Prostate gland (tissue), 2 donors: ENCODE measurements around the gene ARMC9. TPM values are rescaled to one million over a fixed set of nuclear protein-coding genes. Genes with fewer than 3 reads are reported as not detected.

Source experiments
- DNase-seq: peaks from one replicate; pipeline ENCODE4 v3.0.0-alpha.2; 2019; ENCODE audit warnings: low spot score
- H3K27ac ChIP-seq, 2 donors: fragments of 200-600 bp; sonication (generic); 2 replicates each; pipeline ENCODE4 v1.5.1; 2017 to 2019
- H3K27me3 ChIP-seq: fragments of 200-600 bp; sonication (generic); replicated peaks from 2 replicates; pipeline ENCODE4 v1.5.1; 2019; ENCODE audit not compliant: insufficient read depth
- H3K36me3 ChIP-seq, 2 donors: fragments of 200-600 bp; sonication (generic); 1 replicate in 1 of 2; 2 replicates in 1 of 2; pipeline versions ENCODE4 v1.5.1 to v1.8.1; 2017 to 2019
- H3K4me1 ChIP-seq: fragments of 200-600 bp; sonication (generic); replicated peaks from 2 replicates; pipeline ENCODE4 v1.5.1; 2019
- H3K4me3 ChIP-seq, 2 donors: fragments of 200-600 bp; sonication (generic); 2 replicates each; pipeline ENCODE4 v1.5.1; 2017 to 2019
- H3K9me3 ChIP-seq: fragments of 200-600 bp; sonication (generic); 2 replicates; pipeline ENCODE4 v1.5.1; 2017
- CTCF ChIP-seq, 4 experiments: fragments of 200-600 bp in 2 of 4; fragments of 450-650 bp in 2 of 4; sonication (generic) in 2 of 4; IDR thresholded peaks; 1 replicate in 3 of 4; 2 replicates in 1 of 4; pipeline ENCODE4 v1.5.1; 2016 to 2019; ENCODE audit warnings: antibody characterized with exemption in 4 of 4, mild to moderate bottlenecking in 2 of 4, moderate library complexity in 2 of 4
- POLR2A ChIP-seq: fragments of 450-650 bp; IDR thresholded peaks from one replicate; pipeline ENCODE4 v1.6.1; 2016; ENCODE audit warnings: antibody characterized with exemption, mild to moderate bottlenecking
- POLR2AphosphoS5 ChIP-seq: sonication (generic); formaldehyde crosslinking; IDR thresholded peaks from one replicate; pipeline ENCODE4 v1.6.1; 2017; ENCODE audit warnings: antibody characterized with exemption
- WGBS: methylation state at CpG from one replicate; pipeline ENCODE4 v1.1.5; 2018; 5-methylcytosine and 5-hydroxymethylcytosine counted together
- intact Hi-C: fragments of 100-400 bp; cut with DNase I; formaldehyde crosslinking; loops from one replicate; pipeline ENCODE4 v1.14.2; 2022
- total RNA-seq, 2 donors: library from RNA; depleted of rRNA; stranded (reverse); fragments of >200 nt; gene quantifications; one replicate each; pipeline ENCODE4 v1.1.0, GENCODE V29; 2016

Gene ARMC9
- total RNA-seq, 2 donors from 2014 or later: 11.3 to 40.0 TPM

DNA sequence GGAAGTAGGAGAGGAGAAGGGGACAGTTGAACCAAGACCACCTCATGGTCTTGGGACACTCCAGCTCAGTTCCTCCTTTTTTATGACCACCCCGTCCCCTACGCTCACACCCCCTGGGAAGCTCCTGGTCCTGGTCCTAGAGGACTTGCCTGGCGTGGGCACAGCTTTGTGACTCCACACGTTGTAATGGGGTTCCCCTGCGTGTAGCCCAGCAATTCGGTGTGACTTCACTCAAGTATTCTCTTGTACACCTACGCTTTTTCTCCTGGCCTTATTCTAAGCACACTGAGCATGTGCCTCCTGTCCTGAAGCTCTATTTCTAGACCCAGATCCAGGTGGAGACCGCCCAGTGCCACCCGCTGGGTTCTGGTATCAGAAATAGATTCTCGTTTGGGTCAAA, 161.0 kb downstream of the ARMC9 start:
- H3K4me1 ChIP-seq: no peaks in the 10 kb centered on the region
- TF ChIP-seq POLR2AphosphoS5 (no peak), CTCF (IDR thresholded peaks at IDR 0.05) (no peak), POLR2A (no peak)
- H3K4me3 ChIP-seq: no peak overlapping the region
- H3K36me3 ChIP-seq: no peaks in the 10 kb centered on the region
- intact Hi-C loops: no loop called here
- H3K27ac ChIP-seq: no peak overlapping the region
- WGBS: 95% methylated on average over 10 of the region's 10 CpGs
- H3K9me3 ChIP-seq: no peaks in the 10 kb centered on the region
- no peak for DNase-seq
- no peaks in the 10 kb centered on the region for H3K27me3 ChIP-seq

GRCh38 chr2:231359948-231360347, 161.5 kb downstream of the ARMC9 start:
- 88% methylated on average over 11 of the region's 11 CpGs for WGBS
- Histone ChIP-seq H3K27me3 (no peaks in the 10 kb centered on the region), H3K9me3 (no peaks in the 10 kb centered on the region), H3K27ac (no peak overlapping the region), H3K4me3 (no peak overlapping the region), H3K4me1 (no peaks in the 10 kb centered on the region), H3K36me3 (no peaks in the 10 kb centered on the region)
- TF ChIP-seq POLR2AphosphoS5 (no peak), CTCF (IDR thresholded peaks at IDR 0.05) (no peak), POLR2A (no peak)
- intact Hi-C loops: no loop called here
- DNase-seq: no peak

DNA sequence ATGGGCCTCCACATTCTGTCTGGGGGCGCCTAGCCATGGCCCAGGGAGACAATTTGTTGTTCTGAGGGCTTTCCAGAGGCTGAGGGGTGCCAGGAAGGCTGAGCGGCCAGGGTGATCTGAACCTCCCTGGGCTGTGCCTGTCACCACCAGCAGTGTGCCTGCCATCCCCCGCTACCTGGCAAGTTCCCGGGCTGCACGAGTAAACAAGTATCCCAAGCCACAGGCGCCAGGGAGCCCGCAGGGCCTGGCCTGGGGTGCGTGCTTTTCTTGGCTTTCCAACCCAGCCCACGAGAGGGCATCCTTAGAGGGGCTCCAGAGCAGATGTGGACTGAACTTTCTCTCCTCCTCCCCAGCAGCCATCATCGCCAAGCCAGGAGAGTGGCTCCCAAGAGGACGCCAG, 162.0 kb downstream of the ARMC9 start:
- Histone ChIP-seq H3K27me3 (no peaks in the 10 kb centered on the region), H3K36me3 (no peaks in the 10 kb centered on the region), H3K27ac (no peak overlapping the region), H3K9me3 (no peaks in the 10 kb centered on the region), H3K4me3 (no peak overlapping the region), H3K4me1 (no peaks in the 10 kb centered on the region)
- no peak for DNase-seq
- TF ChIP-seq CTCF (IDR thresholded peaks at IDR 0.05): no peak
- no peak for TF ChIP-seq POLR2AphosphoS5
- no peak for TF ChIP-seq POLR2A
- intact Hi-C loops: no loop called here
- 93% methylated on average over 5 of the region's 11 CpGs for WGBS

DNA sequence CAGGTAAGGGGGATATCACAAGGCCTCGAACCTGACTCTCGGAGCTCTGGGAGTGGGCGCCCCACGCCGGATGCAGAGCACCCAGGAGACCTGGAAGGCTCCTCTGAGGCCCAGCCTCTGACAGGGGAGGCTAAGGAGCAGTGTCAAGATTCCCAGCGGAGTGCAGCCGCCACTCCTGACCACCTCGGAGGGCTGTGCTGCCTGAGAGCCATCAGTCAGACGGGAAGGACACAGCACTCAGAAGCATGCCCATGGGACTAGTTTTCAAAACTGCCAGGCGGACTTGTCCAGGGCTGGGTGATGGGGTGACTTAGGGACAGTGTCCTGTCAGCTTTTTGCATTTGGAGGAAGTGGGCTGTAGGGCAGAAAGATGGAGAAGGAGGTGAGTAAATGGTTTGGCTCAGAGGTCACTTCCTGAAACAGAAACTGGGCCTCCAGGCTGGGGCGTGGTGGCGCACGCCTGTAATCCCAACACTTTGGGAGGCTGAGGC, 162.5 kb downstream of the ARMC9 start:
- no peak for DNase-seq
- intact Hi-C loops: no loop called here
- Histone ChIP-seq H3K4me1 (no peaks in the 10 kb centered on the region), H3K9me3 (no peaks in the 10 kb centered on the region), H3K27me3 (no peaks in the 10 kb centered on the region), H3K36me3 (no peaks in the 10 kb centered on the region), H3K27ac (no peak overlapping the region), H3K4me3 (no peak overlapping the region)
- TF ChIP-seq POLR2AphosphoS5 (no peak), POLR2A (no peak), CTCF (IDR thresholded peaks at IDR 0.05) (no peak)
- WGBS: 95% methylated on average over 8 of the region's 13 CpGs

DNA sequence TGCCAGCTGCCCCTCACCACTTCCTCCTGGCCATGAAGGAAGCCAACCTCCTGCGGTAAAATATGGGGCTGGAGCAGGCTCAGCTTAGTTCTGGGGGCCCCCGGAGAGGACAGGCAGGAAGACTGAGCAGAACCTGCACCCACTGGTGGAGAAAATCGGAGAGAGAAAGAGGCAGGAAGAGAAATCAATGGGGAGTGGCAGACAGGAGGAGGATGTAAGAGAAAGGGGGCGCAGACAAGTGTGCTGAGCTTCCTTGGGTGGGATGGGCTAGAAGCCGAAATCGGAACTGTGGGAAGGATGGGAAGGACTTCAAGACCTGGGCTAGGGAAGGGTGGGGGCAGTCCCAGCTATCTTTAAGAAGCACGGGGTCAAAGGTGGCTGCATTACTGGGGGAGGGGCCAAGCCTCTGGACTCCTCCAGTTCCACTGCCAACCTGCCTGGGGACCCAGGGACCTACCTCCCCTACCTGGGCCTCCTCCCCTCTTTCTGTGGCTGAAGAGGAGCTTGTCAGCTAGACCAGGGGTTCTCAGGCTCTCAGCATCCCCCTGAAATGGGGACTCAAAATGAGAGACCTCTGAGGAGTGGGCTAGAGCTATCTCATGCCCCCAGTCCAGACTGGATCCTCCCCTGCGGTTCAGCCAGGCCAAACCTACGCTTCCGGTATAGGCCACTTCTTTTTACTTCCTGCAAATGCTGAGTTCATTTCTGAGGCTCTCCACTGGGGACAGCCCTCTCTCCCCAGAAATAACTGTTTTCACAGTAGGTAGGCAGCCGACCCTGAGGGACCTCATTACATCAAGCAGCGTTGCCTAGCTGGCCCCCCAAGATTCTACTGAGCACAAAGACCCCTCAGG, 163.5 kb downstream of the ARMC9 start:
- TF ChIP-seq CTCF (IDR thresholded peaks at IDR 0.05) (no peak), POLR2A (no peak), POLR2AphosphoS5 (no peak)
- intact Hi-C loops: no loop called here
- no peaks in the 10 kb centered on the region for H3K9me3 ChIP-seq
- no peaks in the 10 kb centered on the region for H3K27me3 ChIP-seq
- H3K4me1 ChIP-seq: no peaks in the 10 kb centered on the region
- no peaks in the 10 kb centered on the region for H3K36me3 ChIP-seq
- no peak overlapping the region for H3K27ac ChIP-seq
- H3K4me3 ChIP-seq: no peak overlapping the region
- no peak for DNase-seq
- 83% methylated on average over 12 of the region's 12 CpGs for WGBS
